IPS-15b (cell line): Measurements from ENCODE around the gene PC.

Source experiments
- H3K27me3 ChIP-seq: one replicate; pipeline ENCODE4 v1.6.1; 2013; ENCODE audit warnings: low read length; ENCODE audit not compliant: control insufficient read depth, insufficient read depth
- H3K36me3 ChIP-seq: one replicate; pipeline ENCODE4 v1.6.1; 2013; ENCODE audit warnings: low read length; ENCODE audit not compliant: control insufficient read depth, insufficient read depth
- H3K4me1 ChIP-seq: one replicate; pipeline ENCODE4 v1.6.1; 2013; ENCODE audit warnings: mild to moderate bottlenecking, low read length; ENCODE audit not compliant: control insufficient read depth, insufficient read depth
- H3K4me3 ChIP-seq: one replicate; pipeline ENCODE4 v1.5.1; 2013; ENCODE audit warnings: low read depth, low read length
- H3K9ac ChIP-seq: one replicate; pipeline ENCODE4 v1.6.1; 2013; ENCODE audit warnings: low read depth, mild to moderate bottlenecking, low read length
- H3K9me3 ChIP-seq: one replicate; pipeline ENCODE4 v1.6.1; 2013; ENCODE audit warnings: mild to moderate bottlenecking, low read length; ENCODE audit not compliant: control insufficient read depth, insufficient read depth

Gene PC

DNA sequence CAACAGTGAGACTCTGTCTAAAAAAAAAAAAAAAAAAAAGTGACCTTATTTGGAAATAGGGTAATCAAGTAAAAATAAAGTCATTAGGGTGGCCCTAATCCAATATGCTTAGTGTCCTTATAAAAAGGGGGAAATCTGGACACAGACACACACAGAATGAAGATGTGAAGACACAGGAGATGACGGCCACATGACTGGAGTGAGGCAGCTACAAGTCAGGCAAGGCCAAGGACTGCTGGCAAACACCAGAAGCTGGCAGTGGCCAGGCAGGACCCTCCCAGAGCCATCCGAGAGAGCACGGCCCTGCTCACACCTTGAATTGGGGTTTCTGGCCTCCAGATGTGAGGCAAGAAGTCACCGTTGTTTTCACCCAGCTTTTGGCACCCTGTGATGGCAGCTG lies 72.7 kb downstream of the PC start:
- Histone ChIP-seq H3K9me3 (no peaks in the 10 kb centered on the region), H3K4me1 (peaks cover 3% of the 10 kb centered on the region), H3K27me3 (no peaks in the 10 kb centered on the region), H3K9ac (no peak overlapping the region), H3K4me3 (no peak overlapping the region), H3K36me3 (no peaks in the 10 kb centered on the region)

DNA sequence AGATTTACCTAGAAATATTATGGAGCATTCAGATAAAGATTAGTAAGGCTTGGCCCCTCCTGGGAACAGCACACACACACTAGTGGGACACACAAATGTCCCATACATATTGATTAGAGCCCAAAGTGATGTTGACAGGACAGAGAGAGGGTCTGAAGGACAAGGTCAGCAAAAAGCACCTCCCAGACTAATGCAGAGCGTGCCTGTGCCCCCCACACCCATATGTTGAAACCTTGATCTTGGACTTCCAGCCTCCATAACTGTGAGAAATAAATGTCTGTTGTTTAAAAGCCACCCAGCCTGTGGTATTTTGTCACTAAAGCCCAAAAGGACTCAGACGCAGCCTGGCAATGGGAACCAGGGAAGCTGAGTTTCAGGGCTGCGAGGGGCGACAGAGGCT lies 73.7 kb downstream of the PC start:
- no peaks in the 10 kb centered on the region for H3K27me3 ChIP-seq
- no peaks in the 10 kb centered on the region for H3K4me1 ChIP-seq
- no peaks in the 10 kb centered on the region for H3K9me3 ChIP-seq
- no peaks in the 10 kb centered on the region for H3K36me3 ChIP-seq
- H3K4me3 ChIP-seq = no peak overlapping the region
- H3K9ac ChIP-seq = no peak overlapping the region

DNA sequence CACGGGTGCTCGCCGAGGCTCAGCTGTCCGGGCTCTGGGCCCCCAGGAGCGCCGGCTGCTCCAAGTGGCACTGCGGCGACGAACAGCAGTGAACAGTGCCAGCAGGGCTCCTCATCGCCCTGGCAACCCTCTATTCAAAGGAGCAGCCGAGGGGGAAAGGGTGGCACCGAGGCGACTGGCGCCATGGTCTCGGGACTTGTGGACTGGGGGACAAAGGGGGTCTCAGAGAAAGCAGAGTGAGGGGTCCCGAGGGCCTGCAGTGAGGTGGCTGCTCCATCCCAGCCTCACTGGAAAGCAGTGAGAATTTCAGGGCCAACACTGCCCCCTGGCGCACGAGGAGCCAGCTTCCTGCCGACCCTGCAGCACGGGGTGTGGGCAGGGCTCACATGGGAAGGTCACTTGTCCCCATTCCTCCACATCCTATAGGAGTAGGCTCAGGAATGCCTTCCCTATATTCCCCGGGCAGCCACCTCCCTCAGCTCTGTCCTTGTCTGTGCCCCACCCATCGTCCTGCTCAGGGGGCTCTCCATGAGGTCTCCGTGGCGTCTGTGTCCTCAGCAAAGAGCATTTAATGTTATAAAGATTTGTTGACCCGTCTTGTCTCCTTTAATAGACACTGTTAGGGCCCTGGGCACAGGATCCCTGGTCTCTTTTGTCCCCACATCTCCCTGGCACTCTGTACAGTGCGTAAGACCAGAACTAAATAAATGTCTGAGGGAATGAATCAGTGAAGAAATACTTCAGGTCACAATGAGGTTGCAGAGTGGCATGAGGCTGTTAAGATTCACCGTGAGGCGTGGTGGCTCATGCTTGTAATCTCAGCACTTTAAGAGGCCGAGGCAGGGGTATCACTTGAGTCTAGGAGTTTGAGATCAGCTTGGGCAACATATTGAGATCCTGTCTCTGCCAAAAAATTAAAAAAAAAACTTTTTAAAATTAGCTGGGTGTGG lies 74.9 kb downstream of the PC start:
- H3K4me1 ChIP-seq = no peaks in the 10 kb centered on the region
- H3K36me3 ChIP-seq = no peaks in the 10 kb centered on the region
- H3K4me3 ChIP-seq = no peak overlapping the region
- no peak overlapping the region for H3K9ac ChIP-seq
- no peaks in the 10 kb centered on the region for H3K9me3 ChIP-seq
- H3K27me3 ChIP-seq = no peaks in the 10 kb centered on the region

DNA sequence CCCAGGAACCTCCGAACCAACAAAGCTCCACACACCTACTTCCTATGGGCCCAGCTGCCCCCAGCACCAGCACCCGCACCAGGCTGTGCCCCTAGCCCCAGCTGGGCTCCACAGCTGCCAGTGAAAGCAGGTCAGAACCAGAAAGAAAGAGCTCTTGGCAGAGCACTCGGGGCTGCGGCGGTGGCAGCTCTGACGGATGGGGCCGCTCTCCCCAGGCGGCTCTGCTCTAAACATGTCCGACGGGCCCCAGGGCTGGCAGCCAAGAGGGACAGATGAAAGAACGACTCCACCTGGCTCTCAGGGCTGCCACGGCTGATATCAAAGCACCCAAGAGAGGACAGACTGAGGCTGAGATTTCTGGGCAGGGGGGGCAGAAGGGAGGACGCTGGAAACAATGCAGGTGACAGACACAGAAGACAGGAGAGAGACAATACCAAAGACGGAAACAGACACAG lies 75.6 kb downstream of the PC start:
- Histone ChIP-seq H3K36me3 (no peaks in the 10 kb centered on the region), H3K4me1 (no peaks in the 10 kb centered on the region), H3K27me3 (no peaks in the 10 kb centered on the region), H3K9me3 (no peaks in the 10 kb centered on the region), H3K4me3 (no peak overlapping the region), H3K9ac (no peak overlapping the region)

DNA sequence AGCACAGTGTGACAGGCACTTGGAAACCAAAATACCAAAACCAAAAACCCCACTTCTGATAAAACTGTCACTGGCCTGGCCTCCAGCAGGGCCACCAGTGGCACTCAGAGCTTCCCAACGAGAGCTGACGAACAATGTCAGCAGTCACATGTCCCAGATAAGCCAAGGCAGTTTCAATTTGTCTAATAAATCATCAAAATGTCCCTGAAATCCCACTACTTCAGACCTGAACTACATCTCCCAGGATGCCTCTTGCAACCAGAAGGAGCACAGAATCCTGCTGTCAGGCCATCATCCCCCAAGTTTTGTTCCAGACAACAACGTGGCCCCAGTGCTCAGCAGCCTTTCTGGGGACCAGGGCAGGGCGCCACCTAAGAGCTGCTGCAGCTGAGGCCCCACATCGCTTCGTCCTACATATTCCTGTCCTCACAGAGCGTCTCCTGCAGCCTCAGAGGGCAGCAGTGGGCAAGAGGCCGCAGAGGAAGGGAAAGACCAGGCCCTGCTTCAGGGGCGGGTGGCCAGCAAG lies 76.2 kb downstream of the PC start:
- no peaks in the 10 kb centered on the region for H3K36me3 ChIP-seq
- no peaks in the 10 kb centered on the region for H3K9me3 ChIP-seq
- H3K4me3 ChIP-seq = no peak overlapping the region
- H3K9ac ChIP-seq = no peak overlapping the region
- no peaks in the 10 kb centered on the region for H3K4me1 ChIP-seq
- no peaks in the 10 kb centered on the region for H3K27me3 ChIP-seq

DNA sequence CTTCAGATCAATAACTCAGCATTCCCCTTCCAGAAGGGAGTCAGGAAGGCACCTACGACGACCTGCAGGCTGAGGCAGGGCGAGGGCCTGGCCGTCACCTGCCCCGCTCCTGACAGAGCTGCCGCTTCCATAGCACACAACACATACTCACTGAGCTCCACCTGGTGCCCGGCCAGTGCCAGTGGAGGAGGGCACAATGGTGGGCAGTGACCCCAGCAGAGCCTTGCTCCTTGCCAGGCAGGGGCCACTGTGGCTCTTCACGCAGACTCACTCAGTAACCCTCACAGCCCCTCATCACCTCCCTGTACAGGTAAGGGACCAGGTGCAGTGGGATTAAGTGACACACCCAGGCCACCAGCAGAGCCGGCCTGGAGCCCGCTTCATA lies 76.7 kb downstream of the PC start:
- no peaks in the 10 kb centered on the region for H3K36me3 ChIP-seq
- H3K27me3 ChIP-seq = no peaks in the 10 kb centered on the region
- no peaks in the 10 kb centered on the region for H3K9me3 ChIP-seq
- H3K4me1 ChIP-seq = no peaks in the 10 kb centered on the region
- H3K9ac ChIP-seq = no peak overlapping the region
- H3K4me3 ChIP-seq = no peak overlapping the region

DNA sequence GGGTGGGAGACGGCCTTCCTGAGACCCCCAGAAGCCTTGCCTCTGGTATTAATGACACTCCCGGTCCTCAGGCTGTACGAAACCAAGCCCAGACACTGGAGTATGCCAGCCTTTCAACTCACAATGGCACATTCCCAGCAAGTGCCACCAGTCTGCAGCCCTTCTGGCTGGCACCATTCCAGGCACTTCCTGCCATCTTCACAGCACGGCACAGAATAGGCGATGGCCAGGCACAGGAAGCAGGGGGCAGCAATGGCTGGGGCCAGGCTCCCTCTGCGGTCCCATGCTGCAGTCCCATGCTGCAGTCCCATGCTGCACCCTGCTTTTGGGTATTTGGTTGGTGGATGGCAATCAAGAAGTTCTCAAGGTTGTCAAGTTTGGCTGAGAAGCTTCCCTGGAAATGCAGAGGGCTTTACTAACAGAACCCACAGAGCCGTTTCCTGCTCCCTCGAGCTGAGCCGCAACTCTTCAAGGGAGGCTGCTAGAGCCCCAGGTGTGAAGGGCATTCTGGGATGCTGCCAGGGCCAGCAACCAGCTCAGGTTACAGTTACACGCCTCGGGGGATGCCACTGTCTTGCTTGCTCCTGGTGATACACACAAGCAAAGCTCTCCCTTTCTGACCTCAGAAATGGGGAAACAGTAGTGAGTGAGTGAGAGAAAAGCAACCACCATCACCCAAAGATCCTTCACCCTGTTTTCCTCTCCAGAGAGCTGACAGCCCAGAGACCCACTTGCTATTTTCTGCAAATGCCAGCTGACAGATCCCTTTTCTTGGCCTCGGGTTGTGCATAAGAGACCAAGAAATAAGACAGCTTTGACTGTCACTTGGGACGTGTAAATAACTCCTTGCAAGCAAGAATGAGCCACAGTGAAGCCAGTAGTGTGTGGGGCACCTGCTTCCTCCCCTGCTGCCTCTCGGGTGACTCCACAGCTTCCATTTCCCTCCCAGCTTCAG lies 77.4 kb downstream of the PC start:
- no peaks in the 10 kb centered on the region for H3K36me3 ChIP-seq
- H3K27me3 ChIP-seq = no peaks in the 10 kb centered on the region
- H3K9ac ChIP-seq = no peak overlapping the region
- H3K4me1 ChIP-seq = no peaks in the 10 kb centered on the region
- no peaks in the 10 kb centered on the region for H3K9me3 ChIP-seq
- H3K4me3 ChIP-seq = no peak overlapping the region

DNA sequence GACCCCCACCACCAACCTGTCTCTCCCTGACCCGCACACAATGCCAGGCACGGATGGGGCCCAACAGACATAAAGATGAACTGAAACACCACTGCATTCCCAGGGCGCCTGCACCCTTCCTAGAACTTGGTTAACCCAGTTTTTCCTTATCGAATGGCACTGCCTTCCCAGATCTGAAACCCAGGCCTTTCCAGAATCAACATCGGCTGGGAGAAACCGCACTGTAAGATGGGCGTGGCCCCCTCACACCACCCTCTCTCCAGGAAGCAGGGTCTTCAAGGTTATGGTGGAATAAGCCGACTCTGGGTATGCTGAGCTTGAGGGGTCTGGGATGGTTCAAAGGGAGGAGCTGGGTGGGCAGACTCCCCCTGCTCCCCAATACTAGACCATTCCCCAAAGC lies 78.2 kb downstream of the PC start:
- no peaks in the 10 kb centered on the region for H3K27me3 ChIP-seq
- H3K9me3 ChIP-seq = no peaks in the 10 kb centered on the region
- no peaks in the 10 kb centered on the region for H3K36me3 ChIP-seq
- H3K4me3 ChIP-seq = no peak overlapping the region
- H3K9ac ChIP-seq = no peak overlapping the region
- no peaks in the 10 kb centered on the region for H3K4me1 ChIP-seq

DNA sequence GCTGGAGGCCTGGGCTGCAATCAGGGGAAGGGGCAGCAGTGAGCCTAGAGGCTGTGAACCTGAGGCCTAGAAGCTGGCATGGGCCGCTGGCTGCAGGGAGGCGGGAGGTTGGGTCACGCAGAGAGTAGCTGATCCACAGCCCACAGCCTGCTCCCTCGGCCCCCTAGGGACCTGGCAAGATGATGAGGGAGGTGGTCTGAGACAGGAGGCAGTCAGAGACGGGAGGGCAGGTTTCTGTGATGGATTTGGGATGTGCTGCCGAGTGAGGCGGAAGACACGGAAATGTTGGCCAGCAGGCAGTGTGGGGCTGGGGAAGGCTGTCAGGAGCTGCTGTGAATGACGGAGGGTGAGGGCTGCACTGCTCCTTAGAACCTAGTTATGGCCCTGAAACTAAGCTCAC lies 78.6 kb downstream of the PC start:
- Histone ChIP-seq H3K4me1 (no peaks in the 10 kb centered on the region), H3K9ac (no peak overlapping the region), H3K36me3 (no peaks in the 10 kb centered on the region)

DNA sequence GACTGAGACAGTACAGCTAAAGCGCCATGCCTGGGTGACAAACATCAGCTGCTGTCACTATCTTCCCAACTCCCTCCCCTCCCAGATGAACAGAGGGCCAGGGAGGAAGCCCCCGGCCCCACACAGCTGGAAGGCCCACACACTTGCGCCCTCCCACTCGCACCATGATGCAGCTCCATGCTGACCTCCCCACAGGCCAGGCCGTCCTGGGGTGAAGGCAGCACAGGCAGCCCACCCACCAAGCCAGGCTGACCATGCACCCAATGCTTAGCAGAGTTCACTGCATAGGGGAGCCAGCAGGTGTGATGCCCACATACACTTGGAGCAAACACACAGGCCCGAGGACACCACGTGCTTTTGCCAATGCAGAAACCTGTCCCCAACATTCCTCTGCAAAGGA lies 79.2 kb downstream of the PC start:
- H3K9me3 ChIP-seq = no peaks in the 10 kb centered on the region
- H3K9ac ChIP-seq = no peak overlapping the region
- H3K27me3 ChIP-seq = no peaks in the 10 kb centered on the region
- no peaks in the 10 kb centered on the region for H3K36me3 ChIP-seq
- no peak overlapping the region for H3K4me3 ChIP-seq
- no peaks in the 10 kb centered on the region for H3K4me1 ChIP-seq

More for the DNA sequence above, 78.6 kb downstream of the PC start:
- Histone ChIP-seq H3K9me3 (no peaks in the 10 kb centered on the region), H3K27me3 (no peaks in the 10 kb centered on the region), H3K4me3 (no peak overlapping the region)

DNA sequence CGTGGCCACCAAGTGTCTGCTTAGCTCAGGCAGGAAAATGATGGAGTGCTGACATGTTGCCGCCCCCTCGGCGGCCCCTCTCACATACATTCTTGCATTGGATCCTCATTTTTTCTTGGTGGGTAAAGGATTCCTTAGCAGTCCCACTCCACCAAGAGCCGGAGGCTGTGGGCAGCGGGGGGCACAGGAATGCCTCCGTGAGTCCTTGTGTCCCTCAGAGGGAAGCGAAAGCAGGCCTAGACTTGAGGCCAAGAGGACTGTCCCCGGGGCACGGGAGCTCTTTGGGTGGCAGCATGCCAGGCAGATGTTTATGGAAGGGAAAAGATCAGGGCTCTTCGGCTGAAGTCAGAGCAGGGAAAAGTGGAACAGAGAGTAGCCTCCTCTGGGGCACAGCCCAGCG lies 79.7 kb downstream of the PC start:
- Histone ChIP-seq H3K36me3 (no peaks in the 10 kb centered on the region), H3K4me3 (no peak overlapping the region), H3K9me3 (no peaks in the 10 kb centered on the region), H3K4me1 (no peaks in the 10 kb centered on the region), H3K9ac (peak overlapping the region; percentile 12), H3K27me3 (no peaks in the 10 kb centered on the region)
